ENCODE measurements around the gene THBS1.

THBS1 gene

DNA sequence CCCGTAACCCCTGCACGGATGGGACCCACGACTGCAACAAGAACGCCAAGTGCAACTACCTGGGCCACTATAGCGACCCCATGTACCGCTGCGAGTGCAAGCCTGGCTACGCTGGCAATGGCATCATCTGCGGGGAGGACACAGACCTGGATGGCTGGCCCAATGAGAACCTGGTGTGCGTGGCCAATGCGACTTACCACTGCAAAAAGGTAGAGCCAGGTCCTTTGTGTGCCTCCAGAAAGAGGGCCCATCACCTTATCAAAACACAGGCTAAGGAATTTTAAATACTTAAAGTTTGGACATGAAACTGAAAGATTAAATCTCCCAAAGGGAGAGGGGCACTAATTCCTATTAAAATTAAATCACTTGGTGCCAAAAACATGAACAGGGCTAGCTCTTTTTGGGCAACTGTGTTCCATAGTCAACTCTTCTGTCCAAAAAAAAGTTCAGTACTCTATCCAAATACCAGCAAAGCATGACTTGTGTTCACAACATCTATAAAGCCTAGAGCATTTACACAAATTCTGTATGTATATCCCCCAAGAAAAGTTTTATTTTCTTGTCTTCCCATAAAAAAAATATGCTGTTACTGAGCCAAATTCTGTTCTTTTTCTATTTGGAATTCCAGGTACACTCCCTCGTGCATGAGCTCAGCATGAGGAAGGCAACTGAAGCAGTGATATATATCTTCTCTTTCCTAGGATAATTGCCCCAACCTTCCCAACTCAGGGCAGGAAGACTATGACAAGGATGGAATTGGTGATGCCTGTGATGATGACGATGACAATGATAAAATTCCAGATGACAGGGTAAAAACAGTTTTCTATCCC is 9.2 kb downstream of the THBS1 start:
- DNase-seq = no peak

DNA sequence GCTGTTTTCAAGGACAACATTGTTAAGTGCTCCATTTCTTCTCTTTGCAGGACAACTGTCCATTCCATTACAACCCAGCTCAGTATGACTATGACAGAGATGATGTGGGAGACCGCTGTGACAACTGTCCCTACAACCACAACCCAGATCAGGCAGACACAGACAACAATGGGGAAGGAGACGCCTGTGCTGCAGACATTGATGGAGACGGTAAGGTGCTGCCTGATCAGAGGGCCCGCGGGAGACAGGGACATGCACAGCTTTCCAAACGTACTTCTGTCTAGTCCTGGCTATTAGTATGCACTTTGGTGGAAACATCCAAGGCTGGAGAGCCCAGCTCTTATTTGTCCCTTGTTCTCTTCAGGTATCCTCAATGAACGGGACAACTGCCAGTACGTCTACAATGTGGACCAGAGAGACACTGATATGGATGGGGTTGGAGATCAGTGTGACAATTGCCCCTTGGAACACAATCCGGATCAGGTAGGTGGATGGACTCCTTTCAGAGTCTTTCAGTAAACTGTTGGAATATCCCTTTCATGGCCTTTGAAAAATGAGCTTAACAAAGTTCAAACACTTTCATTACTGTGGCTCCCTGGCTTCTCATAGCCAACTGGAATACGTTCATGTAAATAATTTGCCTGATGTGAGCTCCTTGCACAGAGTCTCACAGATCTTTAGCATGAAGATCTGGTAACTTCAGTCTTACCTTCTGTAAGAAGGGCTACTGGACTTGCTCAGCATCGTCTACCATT is 10.4 kb downstream of the THBS1 start:
- no peak for DNase-seq

GRCh38 chr15:39591896-39592315 is 11.0 kb downstream of the THBS1 start:
- DNase-seq = no peak

GRCh38 chr15:39592500-39592899 is 11.6 kb downstream of the THBS1 start:
- DNase-seq = no peak

- no peak for DNase-seq
Observed at GRCh38 chr15:39593071-39593655, 12.3 kb downstream of the THBS1 start.

DNA sequence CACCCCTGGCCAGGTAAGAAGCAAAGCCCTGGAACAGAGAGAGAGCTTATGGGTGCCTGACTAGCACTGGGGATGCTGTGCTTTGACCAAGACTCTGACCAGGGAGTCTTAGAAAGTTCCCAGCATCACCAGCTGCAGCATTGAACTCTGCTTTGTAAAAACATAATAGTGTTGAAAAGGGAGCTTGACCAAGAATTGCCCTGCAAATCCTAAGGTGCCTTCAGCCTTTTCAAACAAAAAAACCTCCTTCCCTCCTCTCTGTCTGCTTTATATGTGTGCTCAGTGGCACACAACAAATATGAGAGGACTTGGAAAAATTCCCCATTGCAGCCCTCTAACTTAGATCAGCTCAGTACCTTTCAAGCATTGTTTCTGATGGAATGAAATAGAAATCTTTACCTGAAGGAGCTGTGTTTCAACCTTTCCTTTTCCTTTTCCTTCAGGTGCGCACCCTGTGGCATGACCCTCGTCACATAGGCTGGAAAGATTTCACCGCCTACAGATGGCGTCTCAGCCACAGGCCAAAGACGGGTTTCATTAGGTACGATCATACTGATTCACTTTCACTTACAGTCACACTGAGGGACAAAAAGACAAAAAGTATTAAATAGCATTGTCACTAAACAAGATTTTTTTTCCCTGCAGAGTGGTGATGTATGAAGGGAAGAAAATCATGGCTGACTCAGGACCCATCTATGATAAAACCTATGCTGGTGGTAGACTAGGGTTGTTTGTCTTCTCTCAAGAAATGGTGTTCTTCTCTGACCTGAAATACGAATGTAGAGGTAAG is 13.0 kb downstream of the THBS1 start:
- no peak for DNase-seq

- no peak for DNase-seq
Observed at GRCh38 chr15:39594446-39595337, 13.8 kb downstream of the THBS1 start.

- DNase-seq = no peak
Observed at GRCh38 chr15:39595338-39596221, 14.7 kb downstream of the THBS1 start.

DNA sequence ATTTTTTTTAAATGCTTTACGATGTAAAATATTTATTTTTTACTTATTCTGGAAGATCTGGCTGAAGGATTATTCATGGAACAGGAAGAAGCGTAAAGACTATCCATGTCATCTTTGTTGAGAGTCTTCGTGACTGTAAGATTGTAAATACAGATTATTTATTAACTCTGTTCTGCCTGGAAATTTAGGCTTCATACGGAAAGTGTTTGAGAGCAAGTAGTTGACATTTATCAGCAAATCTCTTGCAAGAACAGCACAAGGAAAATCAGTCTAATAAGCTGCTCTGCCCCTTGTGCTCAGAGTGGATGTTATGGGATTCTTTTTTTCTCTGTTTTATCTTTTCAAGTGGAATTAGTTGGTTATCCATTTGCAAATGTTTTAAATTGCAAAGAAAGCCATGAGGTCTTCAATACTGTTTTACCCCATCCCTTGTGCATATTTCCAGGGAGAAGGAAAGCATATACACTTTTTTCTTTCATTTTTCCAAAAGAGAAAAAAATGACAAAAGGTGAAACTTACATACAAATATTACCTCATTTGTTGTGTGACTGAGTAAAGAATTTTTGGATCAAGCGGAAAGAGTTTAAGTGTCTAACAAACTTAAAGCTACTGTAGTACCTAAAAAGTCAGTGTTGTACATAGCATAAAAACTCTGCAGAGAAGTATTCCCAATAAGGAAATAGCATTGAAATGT is 15.6 kb downstream of the THBS1 start:
- no peak for DNase-seq

- DNase-seq = no peak
Observed at GRCh38 chr15:39597336-39597735, 16.5 kb downstream of the THBS1 start.

- no peak for DNase-seq
Observed at GRCh38 chr15:39597751-39598185, 16.9 kb downstream of the THBS1 start.

GRCh38 chr15:39598186-39598850 is 17.4 kb downstream of the THBS1 start:
- no peak for DNase-seq

GRCh38 chr15:39598958-39599845 is 18.3 kb downstream of the THBS1 start:
- DNase-seq = no peak

DNA sequence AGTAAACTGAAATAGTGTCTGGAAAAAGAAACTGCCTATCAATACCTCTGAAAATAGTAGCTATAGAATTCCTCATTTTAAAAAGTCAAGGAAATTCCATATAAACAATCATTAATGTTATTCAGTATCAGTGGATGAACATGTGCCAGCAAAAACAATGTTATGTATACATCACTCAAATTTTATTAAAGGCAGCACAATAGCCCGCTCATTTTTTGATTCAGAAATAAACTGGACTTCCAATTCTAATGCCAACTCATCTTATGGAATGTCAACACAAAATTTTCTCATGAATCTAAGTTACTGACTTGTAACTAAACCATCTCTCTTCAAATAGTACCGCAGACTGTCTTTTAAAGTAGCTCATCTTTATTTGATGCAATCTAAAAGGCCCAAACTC is 19.0 kb downstream of the THBS1 start:
- DNase-seq = no peak

DNA sequence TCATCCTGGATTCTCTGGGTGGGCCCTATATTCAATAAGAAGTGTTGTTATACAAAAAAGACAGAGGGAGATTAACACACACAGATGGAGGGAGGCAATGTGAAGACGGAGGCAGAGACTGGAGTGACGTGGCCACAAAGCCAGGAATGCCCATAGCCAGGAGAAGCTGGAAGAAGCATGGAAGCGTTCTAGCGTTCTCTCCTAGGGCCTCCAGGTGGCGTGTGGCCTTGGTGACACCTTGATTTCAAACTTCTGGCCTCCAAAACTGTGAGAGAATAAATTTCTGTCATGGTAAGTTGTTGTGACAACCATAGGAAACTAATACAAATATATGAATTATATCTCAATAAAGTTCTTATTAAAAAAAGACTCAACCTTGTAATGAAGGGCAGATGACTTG is 21.3 kb downstream of the THBS1 start:
- no peak for DNase-seq

GRCh38 chr15:39605146-39605545 is 24.3 kb downstream of the THBS1 start:
- no peak for DNase-seq

- no peak for DNase-seq
Observed at GRCh38 chr15:39608185-39609139, 27.6 kb downstream of the THBS1 start.
